Caco-2 (cell line): ENCODE data around the gene CYB561. TPM values are rescaled to one million over a fixed set of nuclear protein-coding genes. Genes with fewer than 3 reads are reported as not detected.

Experiments used
- BruUV-seq: library from RNA; stranded (reverse); fragments of 400-500 nt; replicated peaks from 2 replicates; lab custom pipeline; 2021; lab: Mats Ljungman, UMichigan
- CTCF ChIA-PET: fragments of 300-600 bp; sonication (Branson Sonifier 250); formaldehyde crosslinking; loops from one replicate; lab custom pipeline; 2022; ENCODE audit warnings: antibody characterized with exemption; lab: Charles Lee
- POLR2A ChIA-PET: fragments of 300-600 bp; sonication (Branson Sonifier 250); formaldehyde crosslinking; loops from one replicate; lab custom pipeline; 2022; ENCODE audit warnings: antibody characterized with exemption; lab: Charles Lee
- DNase-seq, 2 experiments: peaks; one replicate each; pipeline versions ENCODE4 v3.0.0 to v3.0.0-alpha.2; 2020 to 2022
- H3K27me3 ChIP-seq: replicated peaks from 2 replicates; pipeline ENCODE4 v1.6.0; 2011; ENCODE audit warnings: low read length; ENCODE audit not compliant: control insufficient read depth, insufficient read depth
- H3K36me3 ChIP-seq: 2 replicates; pipeline ENCODE4 v1.5.1; 2011; ENCODE audit warnings: low read length; ENCODE audit not compliant: control insufficient read depth, insufficient read depth
- H3K4me1 ChIP-seq: fragments of 250-450 bp; sonication (Bioruptor Pico); 2 replicates; pipeline ENCODE4 v1.5.1; 2020; ENCODE audit warnings: mild to moderate bottlenecking
- H3K4me3 ChIP-seq: 2 replicates; pipeline ENCODE4 v1.5.1; 2011; ENCODE audit warnings: low read depth, mild to moderate bottlenecking, control low read depth, low read length
- H3K9me3 ChIP-seq: fragments of 250-450 bp; sonication (Bioruptor Pico); 2 replicates; pipeline ENCODE4 v1.5.1; 2020; ENCODE audit warnings: mild to moderate bottlenecking, moderate library complexity
- H3K27ac Mint-ChIP-seq: one replicate; pipeline ENCODE4 v1.8.0; 2022; ENCODE audit warnings: mixed read lengths; ENCODE audit not compliant: unreplicated experiment
- H3K27me3 Mint-ChIP-seq: one replicate; pipeline ENCODE4 v1.8.0; 2022; ENCODE audit warnings: mixed read lengths; ENCODE audit not compliant: insufficient read depth, unreplicated experiment
- H3K36me3 Mint-ChIP-seq: one replicate; pipeline ENCODE4 v1.8.0; 2022; ENCODE audit warnings: mild to moderate bottlenecking, mixed read lengths; ENCODE audit not compliant: insufficient read depth, unreplicated experiment
- H3K4me1 Mint-ChIP-seq: one replicate; pipeline ENCODE4 v1.8.0; 2022; ENCODE audit warnings: low read depth, mixed read lengths; ENCODE audit not compliant: unreplicated experiment
- H3K4me3 Mint-ChIP-seq: one replicate; pipeline ENCODE4 v1.8.0; 2022; ENCODE audit warnings: mild to moderate bottlenecking, moderate library complexity, mixed read lengths; ENCODE audit not compliant: unreplicated experiment
- H3K9me3 Mint-ChIP-seq: one replicate; pipeline ENCODE4 v1.8.0; 2022; ENCODE audit warnings: mixed read lengths; ENCODE audit not compliant: unreplicated experiment
- CTCF ChIP-seq, 2 experiments: fragments of 200-600 bp in 1 of 2; IDR thresholded peaks; 1 replicate in 1 of 2; 2 replicates in 1 of 2; pipeline versions ENCODE4 v1.5.1 to v1.8.0; 2011 to 2022; ENCODE audit warnings: antibody characterized with exemption in 1 of 2, control low read depth in 1 of 2, inconsistent platforms in 1 of 2, low read depth in 1 of 2, low read length in 1 of 2, mild to moderate bottlenecking in 1 of 2, moderate library complexity in 1 of 2; ENCODE audit not compliant: insufficient read depth in 1 of 2, severe bottlenecking in 1 of 2, unreplicated experiment in 1 of 2
- intact Hi-C: fragments of 100-400 bp; cut with micrococcal nuclease; formaldehyde crosslinking; loops from one replicate; pipeline ENCODE4 v1.10.0; 2022; ENCODE audit not compliant: unreplicated experiment
- total RNA-seq: library from RNA; stranded (reverse); gene quantifications from 2 replicates; pipeline ENCODE4 v1.2.3, GENCODE V29; 2022

The CYB561 gene
- total RNA-seq, 1 experiment from 2014 or later = 46.3 TPM

- intact Hi-C loops = no loop called here
- DNase-seq = no peak
- no peaks in the 10 kb centered on the region for H3K9me3 ChIP-seq
- Mint-ChIP-seq H3K27ac (no peak overlapping the region), H3K9me3 (no peaks in the 10 kb centered on the region), H3K4me1 (no peaks in the 10 kb centered on the region), H3K36me3 (no peaks in the 10 kb centered on the region), H3K4me3 (no peak overlapping the region), H3K27me3 (peaks cover 26% of the 10 kb centered on the region)
- no peaks in the 10 kb centered on the region; the same call in none of the 2 replicates for H3K27me3 ChIP-seq
- ChIA-PET CTCF (interaction anchor here (1.8 kb wide), 1 partner anchor 60 kb away, joined by 7 read pairs; no protein-coding TSS in a partner anchor), POLR2A (no interaction called here)
- BruUV-seq = no TSS peak
- no peaks in the 10 kb centered on the region for H3K4me1 ChIP-seq
- no peaks in the 10 kb centered on the region for H3K36me3 ChIP-seq
- no peak overlapping the region for H3K4me3 ChIP-seq
- TF ChIP-seq CTCF (IDR thresholded peaks at IDR 0.05; ENCODE audit: insufficient read depth in 1 of 2, low read depth in 1 of 2, low read length in 1 of 2, severe bottlenecking in 1 of 2, unreplicated experiment in 1 of 2) = no peak
These were observed 27.6 kb downstream of the CYB561 start for GRCh38 chr17:63418540-63418939.

- no peak overlapping the region for H3K4me3 Mint-ChIP-seq
- H3K36me3 Mint-ChIP-seq = no peaks in the 10 kb centered on the region
- Histone ChIP-seq H3K27me3 (no peaks in the 10 kb centered on the region; the same call in none of the 2 replicates), H3K4me3 (no peak overlapping the region), H3K36me3 (no peaks in the 10 kb centered on the region), H3K4me1 (no peaks in the 10 kb centered on the region), H3K9me3 (no peaks in the 10 kb centered on the region)
- H3K4me1 Mint-ChIP-seq = no peaks in the 10 kb centered on the region
- CTCF ChIA-PET = no interaction called here
- peaks cover 18% of the 10 kb centered on the region for H3K27me3 Mint-ChIP-seq
- no peak overlapping the region for H3K27ac Mint-ChIP-seq
- BruUV-seq = no TSS peak
- intact Hi-C loops = no loop called here
- TF ChIP-seq CTCF (IDR thresholded peaks at IDR 0.05; ENCODE audit: insufficient read depth in 1 of 2, low read depth in 1 of 2, low read length in 1 of 2, severe bottlenecking in 1 of 2, unreplicated experiment in 1 of 2) = no peak
- no peaks in the 10 kb centered on the region for H3K9me3 Mint-ChIP-seq
- POLR2A ChIA-PET = no interaction called here
- no peak for DNase-seq
These were observed 31.9 kb downstream of the CYB561 start for GRCh38 chr17:63414222-63414621.

- no peaks in the 10 kb centered on the region for H3K4me1 ChIP-seq
- BruUV-seq = no TSS peak
- H3K36me3 ChIP-seq = no peaks in the 10 kb centered on the region
- H3K27ac Mint-ChIP-seq = no peak overlapping the region
- ChIA-PET CTCF (no interaction called here), POLR2A (no interaction called here)
- intact Hi-C loops = no loop called here
- no peak overlapping the region for H3K4me3 ChIP-seq
- H3K36me3 Mint-ChIP-seq = no peaks in the 10 kb centered on the region
- no peak overlapping the region for H3K4me3 Mint-ChIP-seq
- H3K27me3 Mint-ChIP-seq = peaks cover 19% of the 10 kb centered on the region
- no peaks in the 10 kb centered on the region for H3K4me1 Mint-ChIP-seq
- no peak for DNase-seq
- H3K9me3 ChIP-seq = no peaks in the 10 kb centered on the region
- no peaks in the 10 kb centered on the region for H3K9me3 Mint-ChIP-seq
- H3K27me3 ChIP-seq = no peaks in the 10 kb centered on the region; the same call in none of the 2 replicates
- TF ChIP-seq CTCF (IDR thresholded peaks at IDR 0.05; ENCODE audit: insufficient read depth in 1 of 2, low read depth in 1 of 2, low read length in 1 of 2, severe bottlenecking in 1 of 2, unreplicated experiment in 1 of 2) = no peak
These were observed 33.0 kb downstream of the CYB561 start for GRCh38 chr17:63413128-63413527.
